ENCODE results near the gene OR2L8.
A peak's percentile ranks its signal among the peaks of the same experiment; 100 is the strongest.

OR2L8 gene, protein sequence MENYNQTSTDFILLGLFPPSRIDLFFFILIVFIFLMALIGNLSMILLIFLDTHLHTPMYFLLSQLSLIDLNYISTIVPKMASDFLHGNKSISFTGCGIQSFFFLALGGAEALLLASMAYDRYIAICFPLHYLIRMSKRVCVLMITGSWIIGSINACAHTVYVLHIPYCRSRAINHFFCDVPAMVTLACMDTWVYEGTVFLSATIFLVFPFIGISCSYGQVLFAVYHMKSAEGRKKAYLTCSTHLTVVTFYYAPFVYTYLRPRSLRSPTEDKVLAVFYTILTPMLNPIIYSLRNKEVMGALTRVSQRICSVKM

DNA sequence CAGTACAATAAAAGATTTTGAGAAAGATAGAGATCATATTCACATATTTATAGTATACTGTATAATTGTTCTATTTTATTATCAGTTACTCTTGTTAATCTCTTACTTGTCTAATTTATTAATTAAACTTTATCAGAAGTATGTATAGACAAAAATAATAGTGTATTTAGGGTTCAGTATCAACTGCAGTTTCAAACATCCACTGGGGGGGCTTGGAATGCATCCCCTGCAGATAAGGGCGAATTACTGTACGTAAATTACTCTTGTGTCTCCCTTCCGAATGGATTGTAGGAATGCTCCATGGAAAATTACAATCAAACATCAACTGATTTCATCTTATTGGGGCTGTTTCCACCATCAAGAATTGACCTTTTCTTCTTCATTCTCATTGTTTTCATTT, at the start of gene OR2L8:
Gene OR2L8 (plus strand): TSS at position 301 of the 400 bp plus-strand sequence. CDS start 0 bp downstream, at position 301.
- DNase-seq (ENCODE audit: low read depth): no peak

- DNase-seq (ENCODE audit: low read depth): no peak
Observed at GRCh38 chr1:247904122-247904521, 44.5 kb upstream of the OR2L8 start.

DNA sequence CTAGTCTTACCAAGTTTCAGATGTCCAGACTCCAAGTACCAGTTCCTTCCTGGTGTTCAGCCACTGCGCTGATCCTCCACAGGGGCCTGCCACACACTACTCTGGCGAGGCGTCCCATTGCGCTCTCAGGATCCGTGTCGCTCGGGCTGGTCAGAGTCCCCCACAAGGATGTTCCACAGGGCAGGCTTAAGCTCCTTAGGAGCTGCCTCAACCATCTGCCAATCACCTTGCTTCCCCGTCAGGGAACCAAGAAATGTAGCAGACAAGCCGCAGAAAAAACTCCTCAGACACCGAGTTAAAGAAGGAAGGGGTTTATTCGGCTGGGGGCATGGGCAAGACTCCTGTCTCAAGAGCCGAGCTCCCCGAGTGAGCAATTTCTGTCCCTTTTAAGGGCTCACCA, 43.5 kb upstream of the OR2L8 start:
- no peak for DNase-seq (ENCODE audit: low read depth)

DNA sequence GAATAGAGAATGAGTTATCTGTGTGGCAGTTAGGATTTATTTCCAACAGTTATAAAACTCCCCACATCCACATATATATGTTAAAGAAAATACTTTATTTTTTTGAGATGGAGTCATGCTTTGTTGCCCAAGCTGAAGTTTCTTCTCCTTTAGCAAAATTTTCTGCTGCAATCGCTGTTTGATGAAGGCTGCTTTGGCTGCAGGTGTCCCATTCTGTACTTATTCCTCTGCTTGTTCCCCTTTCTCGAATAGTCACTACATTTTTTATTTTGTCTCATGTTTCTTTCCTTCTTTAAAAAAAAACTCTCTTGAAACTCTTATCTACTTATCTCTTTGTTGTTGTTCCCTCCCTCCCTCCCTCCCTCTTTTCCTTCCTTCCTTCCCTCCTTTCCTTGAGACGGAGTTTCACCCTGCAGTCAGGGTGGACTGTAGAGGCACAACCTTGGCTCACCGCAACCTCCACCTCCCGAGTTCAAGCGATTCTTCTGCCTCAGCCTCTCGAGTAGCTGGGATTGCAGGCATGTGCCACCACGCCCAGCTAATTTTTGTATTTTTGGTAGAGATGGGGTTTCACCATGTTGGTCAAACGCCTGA, 42.7 kb upstream of the OR2L8 start:
- no peak for DNase-seq (ENCODE audit: low read depth)

- no peak for DNase-seq (ENCODE audit: low read depth)
Observed at GRCh38 chr1:247906504-247907047, 42.1 kb upstream of the OR2L8 start.

- DNase-seq (ENCODE audit: low read depth): no peak
Observed at GRCh38 chr1:247908766-247909165, 39.9 kb upstream of the OR2L8 start.

DNA sequence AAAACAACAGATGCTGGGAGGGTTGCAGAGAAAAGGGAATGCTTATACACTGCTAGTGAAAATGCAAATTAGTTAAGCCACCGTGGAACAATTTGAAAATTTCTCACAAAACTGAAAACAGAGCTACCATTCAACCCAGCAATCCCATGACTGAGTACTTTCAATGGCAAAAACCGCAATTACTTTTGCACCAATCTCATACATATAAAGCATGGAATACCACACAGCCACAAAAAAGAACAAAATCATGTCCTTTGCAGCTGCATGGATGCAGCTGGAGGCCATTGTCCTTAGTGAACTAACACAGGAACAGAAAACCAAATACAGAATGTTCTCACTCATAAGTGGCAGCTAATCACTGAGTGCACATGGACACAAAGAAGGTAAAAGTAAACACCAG, 34.9 kb upstream of the OR2L8 start:
- no peak for DNase-seq (ENCODE audit: low read depth)

DNA sequence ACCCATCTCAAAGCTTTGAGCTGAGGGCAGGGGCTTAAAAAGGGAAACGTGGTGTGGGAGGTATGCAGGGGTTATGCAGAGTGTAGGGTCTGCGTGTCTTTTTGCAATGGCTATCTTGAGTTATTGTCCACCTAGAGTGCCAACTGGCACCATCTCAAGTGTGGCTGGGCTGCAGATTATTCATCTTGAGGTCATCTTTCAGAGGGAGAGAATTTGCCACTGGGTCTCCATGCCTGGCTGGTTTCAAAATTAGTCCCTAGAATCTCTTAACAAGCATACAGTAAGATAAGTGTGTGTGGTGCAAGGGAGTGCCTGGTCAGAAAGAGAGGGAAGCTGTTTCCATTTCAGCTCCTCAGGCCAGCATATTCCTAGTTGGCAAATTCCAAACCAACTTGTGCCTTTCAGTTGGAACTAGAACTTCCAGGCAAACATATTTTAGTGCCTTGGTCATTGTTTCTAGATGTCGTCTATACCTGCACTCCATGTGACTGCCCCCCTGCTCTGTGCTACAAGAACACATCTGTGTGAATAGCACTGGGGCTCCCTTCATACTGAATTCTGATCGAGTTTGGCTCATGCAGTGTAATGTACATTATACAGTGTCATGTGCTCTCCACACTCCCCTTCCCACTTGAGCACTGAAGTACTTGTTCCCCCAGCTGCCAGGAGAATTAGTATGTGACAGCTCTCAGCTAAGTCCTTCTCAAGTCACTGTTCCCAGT, 33.6 kb upstream of the OR2L8 start:
- no peak for DNase-seq (ENCODE audit: low read depth)

- no peak for DNase-seq (ENCODE audit: low read depth)
Observed at GRCh38 chr1:247919952-247920351, 28.7 kb upstream of the OR2L8 start, which contains the start of gene OR2T8. Gene OR2T8 (plus strand): TSS chr1:247920252. CDS start chr1:247921018, 766 bp downstream.

- DNase-seq (ENCODE audit: low read depth): no peak
Observed at GRCh38 chr1:247923941-247924340, 24.7 kb upstream of the OR2L8 start.

GRCh38 chr1:247924868-247925267, 23.8 kb upstream of the OR2L8 start, which contains the start of gene OR2AJ1:
Gene OR2AJ1 (plus strand): TSS chr1:247924889. CDS start chr1:247933769, 8,880 bp downstream.
- DNase-seq (ENCODE audit: low read depth): no peak

GRCh38 chr1:247933989-247934388, 14.7 kb upstream of the OR2L8 start:
- DNase-seq (ENCODE audit: low read depth): no peak

- DNase-seq (ENCODE audit: low read depth): no peak
Observed at GRCh38 chr1:247935781-247936180, 12.9 kb upstream of the OR2L8 start.

DNA sequence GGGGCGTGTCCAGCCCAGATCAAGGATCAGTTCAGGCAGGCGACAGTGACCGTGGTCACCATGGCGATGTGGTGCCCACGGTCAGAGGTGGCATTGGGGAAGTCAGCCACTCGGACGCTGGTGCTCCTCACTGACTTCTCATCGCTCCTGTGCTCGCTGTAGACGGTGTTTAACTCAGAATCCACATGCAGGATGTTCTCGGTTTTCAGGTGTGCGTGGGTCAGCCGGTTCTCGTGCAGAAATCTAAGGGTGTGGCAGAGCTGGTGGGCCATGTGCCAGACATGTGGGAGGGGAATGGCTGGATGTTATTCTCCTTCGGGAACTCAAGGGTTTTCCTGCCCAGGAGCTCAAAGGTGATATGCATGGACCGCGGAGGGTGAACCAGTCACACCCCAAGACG, 12.2 kb upstream of the OR2L8 start:
- DNase-seq (ENCODE audit: low read depth): no peak

DNA sequence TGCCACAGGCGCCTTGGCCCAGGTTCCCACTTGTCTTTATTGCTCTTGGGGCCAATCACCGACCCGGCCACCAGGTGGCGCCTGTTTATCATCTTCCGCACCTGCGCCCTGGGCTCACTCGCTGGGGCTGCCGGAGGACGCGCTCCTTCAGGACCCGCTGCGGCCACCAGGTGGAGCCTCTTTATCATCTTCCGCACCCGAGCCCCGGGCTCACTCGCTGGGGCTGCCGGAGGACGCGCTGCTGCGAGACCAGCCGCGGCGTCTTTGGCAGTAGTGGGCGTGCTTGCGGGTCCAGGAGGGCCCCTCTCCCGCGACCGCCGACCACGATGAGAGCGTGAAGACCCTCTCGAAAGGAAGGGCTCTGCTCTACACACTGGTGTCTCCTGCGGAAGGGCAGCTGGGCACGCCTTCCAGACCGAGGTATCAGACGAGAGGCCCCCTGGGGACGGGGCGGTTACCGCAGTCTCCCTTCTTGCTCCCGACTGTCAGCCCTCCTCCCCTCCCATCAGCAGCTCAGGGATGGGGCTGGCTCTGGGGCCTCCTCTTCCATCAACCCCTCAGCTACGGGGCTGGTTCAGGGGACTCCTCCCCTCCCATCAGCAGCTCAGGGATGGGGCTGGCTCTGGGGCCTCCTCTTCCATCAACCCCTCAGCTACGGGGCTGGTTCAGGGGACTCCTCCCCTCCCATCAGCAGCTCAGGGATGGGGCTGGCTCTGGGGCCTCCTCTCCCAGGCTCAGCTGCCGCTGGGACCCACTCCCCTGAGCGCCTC, 11.5 kb upstream of the OR2L8 start:
- DNase-seq (ENCODE audit: low read depth): peak; percentile 80

DNA sequence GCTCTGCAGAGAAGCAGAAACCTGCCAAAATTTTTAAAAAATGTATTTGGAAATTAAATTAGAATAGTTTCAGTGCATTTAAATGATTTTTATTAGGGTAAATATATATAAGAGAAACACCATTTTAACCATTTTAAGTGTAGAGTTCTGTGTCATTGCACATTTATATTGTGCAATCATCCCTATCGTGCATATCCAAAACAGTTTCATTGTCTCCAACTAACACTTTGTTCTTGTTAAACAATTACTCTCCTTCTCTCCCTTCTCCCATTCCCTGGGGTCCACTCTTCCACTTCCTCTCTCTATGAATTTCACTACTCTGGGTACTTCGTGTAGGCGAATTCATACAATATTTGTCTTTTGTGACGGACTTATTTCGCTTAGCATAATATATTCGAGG, 6.0 kb upstream of the OR2L8 start:
- DNase-seq (ENCODE audit: low read depth): no peak

DNA sequence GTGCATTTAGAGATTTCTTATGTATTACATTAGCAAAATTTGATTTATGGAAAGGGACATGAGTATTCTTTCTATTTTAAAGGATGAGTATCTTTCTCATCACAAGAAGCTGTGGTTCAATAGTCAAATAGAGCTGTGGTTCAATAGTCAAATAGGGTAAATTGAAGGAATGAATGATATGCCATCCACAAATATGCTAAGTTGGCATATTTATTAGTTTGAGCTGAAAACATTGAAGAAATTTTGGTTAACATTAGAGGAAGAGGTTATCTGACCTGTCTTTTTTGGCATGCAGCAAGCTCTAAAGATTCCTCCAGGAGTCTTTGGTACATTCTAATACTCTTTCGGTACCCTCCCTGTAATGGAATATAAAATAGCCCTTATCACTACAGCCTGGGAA, 4.8 kb downstream of the OR2L8 start:
- DNase-seq (ENCODE audit: low read depth): no peak

- no peak for DNase-seq (ENCODE audit: low read depth)
Observed at GRCh38 chr1:247961791-247962190, 13.1 kb downstream of the OR2L8 start.

GRCh38 chr1:247962911-247963588, 14.4 kb downstream of the OR2L8 start:
- DNase-seq (ENCODE audit: low read depth): no peak

DNA sequence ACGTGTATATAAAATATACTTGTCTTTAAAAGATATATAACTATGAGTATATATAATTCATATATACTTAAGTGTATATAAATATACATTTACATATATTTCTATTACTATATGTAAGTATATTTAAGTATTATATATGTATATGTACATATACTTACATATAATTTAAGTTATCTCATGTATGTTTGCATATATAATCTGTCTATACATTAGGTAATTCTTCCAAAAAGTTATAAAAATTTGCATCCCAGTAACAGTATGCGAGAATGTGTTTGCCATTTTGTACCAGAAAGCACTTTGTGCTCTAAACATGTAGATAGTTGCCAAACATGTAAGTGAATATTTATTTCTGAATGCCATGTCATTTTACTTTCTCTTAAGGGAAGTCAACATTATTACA, 16.3 kb downstream of the OR2L8 start, which contains the start of gene OR2AK2:
Gene OR2AK2 (plus strand): TSS at position 301 of the 400 bp plus-strand sequence. CDS start 144 bp downstream, outside the sequence.
- no peak for DNase-seq (ENCODE audit: low read depth)

DNA sequence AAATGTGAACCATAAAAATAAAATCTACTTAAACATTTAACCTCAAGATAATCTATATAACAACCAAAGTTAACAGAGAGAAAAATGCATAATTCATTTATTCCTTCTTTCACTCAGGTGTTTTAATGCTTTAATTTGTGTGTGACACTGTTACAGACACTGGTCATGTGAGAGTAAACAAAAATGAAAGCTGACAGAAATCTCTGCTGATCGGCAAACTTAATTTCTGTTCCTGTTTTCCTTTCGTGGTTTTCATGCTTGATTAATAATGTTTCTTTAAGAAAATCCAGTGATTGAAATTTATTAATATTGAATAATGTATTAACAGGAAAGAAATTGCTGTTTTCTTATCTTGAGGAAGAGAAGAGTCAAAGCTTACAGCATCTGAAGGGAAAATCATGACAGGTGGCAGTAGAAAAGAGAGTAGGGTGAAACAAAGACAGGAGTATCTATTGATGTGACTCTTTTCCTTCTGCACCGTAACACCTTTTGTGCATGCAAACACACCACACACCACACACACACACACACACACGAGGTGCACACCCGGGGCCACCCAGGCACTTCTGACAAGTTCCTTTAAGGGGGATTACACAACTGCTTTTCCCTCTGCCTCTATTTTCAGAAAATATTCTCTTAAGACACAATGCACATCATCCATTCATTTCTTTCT, 18.0 kb downstream of the OR2L8 start:
- DNase-seq (ENCODE audit: low read depth): no peak

All from stimulated activated CD4-positive, alpha-beta T cell treated with anti-CD3 and anti-CD28 coated beads, Interleukin-2, amount 100 ng/mL, for 4 hours (primary cell).